GM21367 (cell line): ENCODE measurements around the gene PGK2.
"Not testable (repeated sequence)": the region's sequence is repeated elsewhere in the genome, so short reads cannot be mapped to it uniquely, and the experiment has no call there.

ENCODE experiments used
- ATAC-seq: cut with Tn5 transposase; IDR thresholded peaks from one replicate; pipeline ENCODE4 v1.9.1; 2021; ENCODE audit not compliant: unreplicated experiment

The PGK2 gene

DNA sequence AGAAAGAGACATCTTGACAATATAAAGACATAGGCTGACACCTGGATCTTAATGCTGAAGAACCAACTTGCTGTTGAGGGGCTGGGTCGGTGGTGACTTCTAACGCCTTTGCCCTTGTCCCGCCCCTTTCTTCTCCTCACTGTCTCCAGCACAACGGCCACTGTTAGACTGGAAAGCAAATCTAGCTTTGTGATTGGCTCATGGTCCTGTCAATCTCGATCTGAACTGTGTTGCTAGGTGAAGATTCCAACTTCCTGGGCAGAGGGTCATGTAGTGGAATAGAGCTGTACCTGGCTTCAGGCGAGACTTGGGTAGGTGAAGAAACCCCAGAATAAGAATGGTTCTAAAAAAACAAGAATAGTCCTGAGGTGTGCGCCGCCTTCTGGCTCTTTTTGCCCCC, at the start of gene PGK2:
TSS of gene PGK2 (minus strand) at position 110 of the 400 bp plus-strand sequence. CDS start at position 12, 98 bp downstream.
- no peak for ATAC-seq

DNA sequence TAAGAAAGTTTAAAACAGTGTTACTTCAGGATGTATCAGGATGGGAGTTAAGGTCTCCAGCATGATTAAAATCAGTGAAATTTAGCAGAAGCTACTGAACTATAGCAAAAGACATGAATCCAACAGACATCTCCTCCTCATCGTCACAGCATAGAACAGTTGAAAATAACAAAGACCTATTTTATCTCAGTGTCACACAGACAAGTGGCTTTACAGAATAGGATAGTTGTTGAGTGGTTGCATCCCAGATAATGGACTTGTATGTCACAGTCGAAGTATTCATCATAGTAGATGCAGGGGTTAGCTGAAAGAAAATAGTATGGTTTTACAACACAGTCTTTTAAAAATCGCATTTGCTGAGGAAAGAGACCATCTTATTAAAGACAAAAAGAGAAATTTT, 48.1 kb upstream of the PGK2 start:
- no peak for ATAC-seq

DNA sequence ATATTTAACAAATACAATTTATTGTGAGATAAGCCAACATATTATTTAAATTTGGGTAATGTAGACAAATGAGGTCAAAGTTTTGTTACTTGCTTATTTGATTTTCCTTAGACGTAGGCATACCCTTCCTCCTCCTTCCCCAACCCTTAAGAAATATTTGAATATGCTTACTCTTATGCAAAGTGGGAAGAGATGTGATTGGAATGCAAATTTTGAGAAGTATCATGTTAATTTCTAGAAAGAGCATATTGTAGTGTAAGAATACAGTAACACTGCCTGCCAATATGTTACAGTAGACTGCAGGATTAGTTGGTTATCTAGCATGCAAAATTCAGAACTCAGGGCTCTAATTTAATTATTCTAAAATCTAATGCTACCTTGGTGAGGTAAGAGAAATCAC, 46.3 kb upstream of the PGK2 start:
- ATAC-seq = no peak

DNA sequence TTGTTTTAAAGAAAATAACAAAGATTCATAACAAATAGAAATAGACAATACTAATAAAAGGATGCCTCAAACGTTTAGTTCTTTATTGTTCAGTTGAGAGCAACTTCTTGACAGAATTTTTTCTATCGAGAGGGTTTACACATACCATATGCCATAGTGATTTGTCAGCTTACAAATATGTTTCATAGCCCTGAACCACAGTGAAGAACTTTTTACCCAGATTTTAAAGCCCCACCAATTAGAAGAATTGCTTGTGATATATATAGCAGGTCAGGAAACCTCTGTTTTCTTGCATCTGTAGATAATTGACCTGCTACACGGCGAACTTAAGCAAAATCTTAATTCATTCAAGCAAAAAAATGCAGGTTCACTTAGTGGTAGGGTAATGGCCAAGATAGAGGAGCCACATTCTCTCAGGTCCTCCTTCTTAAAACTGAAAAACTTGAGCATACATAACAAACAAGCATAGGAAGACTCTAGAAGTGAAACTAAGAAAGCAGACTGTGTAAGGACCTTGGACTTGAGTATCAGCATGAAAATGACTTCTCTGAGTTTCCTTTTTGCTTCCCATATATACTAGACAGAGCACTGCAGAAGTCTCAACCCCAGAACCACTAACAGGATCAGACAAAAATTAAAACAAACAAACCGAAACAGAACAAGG, 39.8 kb upstream of the PGK2 start:
- ATAC-seq = peak; percentile 94

DNA sequence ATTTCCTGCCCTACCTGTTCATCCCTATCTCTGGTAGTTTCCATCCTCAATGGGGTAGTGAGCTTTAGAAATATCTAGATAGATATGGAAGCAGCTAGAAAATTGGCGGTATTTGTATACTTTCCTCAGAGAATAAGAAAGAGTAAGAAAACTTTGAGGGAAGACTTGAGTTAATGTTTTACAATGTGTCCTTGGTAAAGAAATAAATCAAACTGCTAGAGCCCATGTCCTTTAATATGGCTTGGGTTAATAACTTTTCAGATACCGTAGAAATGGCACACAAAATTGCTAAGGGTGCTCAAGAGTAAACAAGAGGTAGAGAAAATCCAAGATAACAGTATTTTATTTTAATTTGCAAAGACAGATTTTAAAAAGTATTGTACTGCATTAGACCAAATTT, 28.1 kb upstream of the PGK2 start:
- no peak for ATAC-seq

DNA sequence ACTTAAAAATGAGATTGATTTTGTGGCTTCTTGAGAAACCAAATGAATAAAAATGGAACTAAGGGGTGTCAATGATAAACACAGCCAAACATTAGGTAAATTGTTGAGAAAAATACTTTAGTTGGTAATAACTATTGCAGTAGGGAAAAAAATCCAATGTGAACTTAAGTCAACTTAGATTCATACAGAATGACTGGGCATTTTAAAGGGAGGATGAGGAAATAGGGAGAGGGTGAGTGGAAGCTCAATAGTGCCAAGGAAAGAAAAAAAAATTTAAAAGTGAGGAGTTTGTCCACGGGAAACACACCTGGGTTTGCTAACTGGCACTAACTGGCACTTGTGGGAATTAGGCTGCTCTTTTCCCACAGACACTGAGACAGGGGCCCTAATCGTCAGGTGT, 26.2 kb upstream of the PGK2 start:
- ATAC-seq = no peak

DNA sequence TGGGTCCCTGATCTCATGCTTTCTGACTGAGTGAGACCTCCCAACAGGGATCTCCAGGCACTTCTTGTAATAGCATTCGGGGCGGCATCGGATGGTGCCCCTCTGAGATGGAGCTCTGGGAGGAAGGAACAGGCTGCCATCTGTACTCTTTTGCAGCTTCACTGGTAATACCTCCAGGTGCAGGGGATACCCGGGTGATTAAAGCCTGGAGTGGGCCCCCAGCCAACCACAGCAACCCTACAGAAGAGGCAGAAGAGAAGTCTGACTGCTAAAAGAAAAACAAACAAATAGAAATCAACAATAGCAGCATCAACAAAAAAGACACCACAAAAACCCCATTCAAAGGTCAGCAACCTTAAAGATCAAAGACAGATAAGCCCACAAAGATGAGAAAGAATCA, 19.1 kb upstream of the PGK2 start:
- ATAC-seq = no peak

DNA sequence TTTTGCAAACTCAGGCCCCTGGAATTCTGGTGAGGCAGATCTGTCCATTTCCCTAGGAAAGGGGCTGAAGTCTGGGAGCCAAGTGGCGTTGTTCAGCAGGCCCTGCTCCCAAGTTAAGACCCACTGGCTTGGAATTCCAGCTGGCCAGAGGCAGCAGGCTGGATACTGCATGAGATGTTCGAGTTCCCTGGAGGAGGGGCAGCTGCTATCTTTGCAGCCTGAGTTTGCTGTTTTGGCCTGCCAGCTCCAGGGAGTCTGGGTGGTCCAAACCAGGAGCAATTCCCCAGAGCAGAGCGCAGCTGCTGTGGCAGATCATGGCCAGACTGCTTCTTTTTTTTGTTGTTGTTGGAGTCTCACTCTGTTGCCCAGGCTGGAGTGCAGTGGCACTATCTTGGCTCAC, 18.2 kb upstream of the PGK2 start:
- ATAC-seq = no peak

DNA sequence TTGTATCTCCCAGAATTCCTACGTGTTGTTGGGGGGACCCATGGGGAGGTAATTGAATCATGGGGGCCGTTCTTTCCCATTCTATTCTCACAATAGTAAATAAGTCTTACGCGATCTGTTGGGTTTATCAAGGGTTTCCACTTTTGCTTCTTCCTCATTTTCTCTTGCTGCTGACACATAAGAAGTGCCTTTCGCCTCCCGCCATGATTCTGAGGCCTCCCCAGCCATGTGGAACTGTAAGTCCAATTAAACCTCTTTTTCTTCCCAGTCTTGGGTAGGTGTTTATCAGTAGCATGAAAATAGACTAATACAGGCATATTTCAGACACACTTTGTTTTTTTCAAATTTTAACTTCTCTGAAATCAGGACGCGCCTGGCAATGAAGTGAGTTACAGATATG, 14.4 kb upstream of the PGK2 start:
- ATAC-seq = no peak

DNA sequence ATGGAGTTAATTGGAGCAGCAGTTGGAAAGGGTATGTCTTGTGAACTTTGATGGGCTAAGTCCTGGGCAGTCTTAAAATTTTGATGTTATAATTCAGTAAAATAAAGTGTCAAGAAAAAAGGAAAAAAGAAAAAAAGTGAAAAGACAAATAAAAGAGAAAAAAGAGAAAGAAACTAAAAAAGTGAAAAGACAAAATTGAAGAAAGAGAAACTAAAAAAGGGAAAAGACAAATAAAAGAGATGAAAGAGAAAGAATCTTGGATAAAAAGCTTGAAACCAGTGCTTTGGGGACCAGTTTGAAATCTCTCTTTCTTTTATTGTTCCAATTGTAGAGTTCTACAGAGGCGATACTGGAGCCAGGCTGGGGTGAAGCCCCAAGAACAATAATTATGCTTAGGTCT, 12.0 kb upstream of the PGK2 start:
- no peak for ATAC-seq

DNA sequence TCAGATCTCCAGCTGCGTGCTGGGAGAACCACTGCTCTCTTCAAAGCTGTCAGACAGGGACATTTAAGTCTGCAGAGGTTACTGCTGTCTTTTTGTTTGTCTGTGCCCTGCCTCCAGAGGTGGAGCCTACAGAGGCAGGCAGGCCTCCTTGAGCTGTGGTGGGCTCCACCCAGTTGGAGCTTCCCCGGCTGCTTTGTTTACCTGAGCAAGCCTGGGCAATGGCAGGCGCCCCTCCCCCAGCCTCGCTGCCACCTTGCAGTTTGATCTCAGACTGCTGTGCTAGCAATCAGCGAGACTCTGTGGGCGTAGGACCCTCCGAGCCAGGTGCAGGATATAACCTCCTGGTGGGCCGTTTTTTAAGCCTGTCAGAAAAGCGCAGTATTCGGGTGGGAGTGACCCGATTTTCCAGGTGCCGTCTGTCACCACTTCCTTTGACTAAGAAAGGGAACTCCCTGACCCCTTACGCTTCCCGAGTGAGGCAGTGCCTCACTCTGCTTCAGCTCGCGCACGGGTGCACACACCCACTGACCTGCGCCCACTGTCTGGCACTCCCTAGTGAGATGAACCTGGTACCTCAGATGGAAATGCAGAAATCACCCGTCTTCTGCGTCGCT, 9.9 kb upstream of the PGK2 start:
- ATAC-seq = not testable (repeated sequence)

DNA sequence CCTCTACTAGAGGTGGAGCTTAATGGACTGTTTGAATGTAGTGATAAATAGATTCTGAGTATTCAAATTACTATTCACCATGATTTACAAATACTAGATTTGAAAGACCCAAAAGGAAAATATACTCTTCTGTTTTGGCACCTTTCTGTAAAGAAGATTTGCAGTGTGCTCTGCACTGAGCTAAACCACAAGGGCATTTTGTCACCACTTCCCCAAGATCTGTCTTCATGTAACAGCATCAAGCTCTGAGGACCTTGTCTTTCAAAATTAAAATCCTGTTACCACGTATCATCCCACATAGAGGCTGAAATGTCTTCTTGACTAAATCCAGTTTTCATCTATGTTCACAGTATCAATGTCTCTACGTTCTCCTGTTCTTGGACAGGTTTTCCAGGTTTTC, 3.3 kb upstream of the PGK2 start:
- ATAC-seq = no peak

DNA sequence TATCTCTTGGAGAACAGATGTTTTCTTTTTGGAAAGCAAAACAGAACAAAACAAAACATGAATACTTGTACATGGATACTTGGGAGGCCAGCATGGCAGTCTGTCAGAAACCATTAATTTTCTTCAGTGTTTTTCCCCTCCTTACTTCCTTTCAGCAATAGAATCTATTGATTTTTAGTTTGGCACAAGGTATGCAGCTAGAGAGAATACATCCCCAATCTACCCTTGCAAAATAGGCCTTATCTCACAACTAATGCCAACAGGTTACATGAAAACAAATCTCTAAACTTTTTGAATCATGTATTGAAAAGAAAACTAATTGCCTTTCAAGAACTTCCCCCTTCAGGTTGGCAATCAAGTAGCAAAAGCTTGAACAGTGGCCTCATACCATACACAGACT, 2.8 kb downstream of the PGK2 start:
- no peak for ATAC-seq

DNA sequence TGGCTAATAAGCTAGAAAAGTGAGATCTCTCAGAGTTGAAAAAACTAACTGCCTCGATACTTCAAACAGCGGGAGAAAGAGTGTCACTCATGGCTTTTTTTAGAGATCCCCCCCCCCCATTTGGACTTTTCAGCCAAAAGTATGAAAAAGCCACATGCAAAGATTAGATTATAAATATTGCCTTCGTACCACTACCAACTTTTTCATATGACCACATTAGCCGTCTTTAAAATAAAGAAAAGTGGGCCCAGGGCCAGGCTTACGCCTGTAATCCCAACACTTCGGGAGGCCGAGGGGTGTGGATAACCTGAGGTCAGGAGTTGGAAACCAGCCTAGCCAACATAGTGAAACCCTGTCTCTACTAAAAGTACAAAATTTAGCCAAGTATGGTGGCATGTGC, 4.4 kb downstream of the PGK2 start:
- ATAC-seq = no peak

DNA sequence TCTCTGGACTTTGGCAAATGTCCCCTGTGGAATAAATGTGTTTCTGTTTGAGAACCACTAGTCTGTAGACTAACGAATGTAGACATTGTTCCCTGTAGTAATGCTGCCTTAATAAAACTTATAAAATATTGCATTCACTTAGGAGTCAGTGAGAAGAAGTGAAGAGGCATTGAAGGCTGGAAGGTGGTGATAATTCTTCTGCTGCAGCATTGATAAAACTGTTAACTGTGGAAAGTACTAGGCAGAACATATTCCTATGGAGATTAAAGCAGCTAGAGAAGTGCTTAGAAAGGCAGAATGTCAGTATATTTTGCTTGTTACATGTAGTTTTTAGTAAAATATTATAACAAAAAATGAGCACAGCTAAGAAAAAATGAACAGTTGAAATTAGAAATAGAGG, 4.8 kb downstream of the PGK2 start:
- no peak for ATAC-seq

DNA sequence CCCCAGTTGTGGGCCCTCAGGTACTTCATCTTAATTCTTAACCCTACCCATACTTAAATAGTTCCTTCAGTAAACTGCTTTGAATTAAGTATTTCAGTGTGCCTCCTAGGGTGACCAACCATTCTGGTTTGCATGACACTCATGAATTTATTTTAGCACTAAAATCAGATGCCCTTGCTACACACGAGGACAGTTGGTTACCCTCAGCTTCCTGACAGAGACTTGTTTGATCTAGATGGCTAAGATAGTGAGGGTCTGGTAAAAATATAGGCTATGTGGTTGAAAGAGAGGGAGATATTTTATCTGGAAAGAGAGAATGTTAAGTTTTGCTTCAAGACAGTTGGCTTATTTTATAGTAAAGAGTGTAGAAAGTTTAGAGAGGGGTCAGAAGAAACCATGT, 10.6 kb downstream of the PGK2 start:
- ATAC-seq = no peak

DNA sequence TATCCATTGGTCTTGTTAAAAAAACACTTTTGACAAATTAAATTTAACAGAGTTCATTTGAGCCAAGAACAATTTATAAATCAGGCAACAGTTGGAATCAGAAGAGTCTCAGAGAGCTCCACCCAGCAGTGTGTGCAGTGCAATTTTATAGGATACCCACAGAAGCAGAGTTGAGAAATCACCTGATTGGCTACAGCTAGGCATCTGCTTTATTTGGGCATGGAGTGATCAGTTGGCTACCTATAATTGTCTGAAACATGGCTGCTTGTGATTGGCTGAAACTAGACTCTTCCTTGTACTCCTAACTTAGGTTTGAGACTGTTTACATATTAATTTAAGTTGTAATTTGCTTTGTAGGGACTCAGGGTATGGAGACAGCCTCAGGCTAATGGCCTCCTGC, 12.0 kb downstream of the PGK2 start:
- ATAC-seq = no peak

DNA sequence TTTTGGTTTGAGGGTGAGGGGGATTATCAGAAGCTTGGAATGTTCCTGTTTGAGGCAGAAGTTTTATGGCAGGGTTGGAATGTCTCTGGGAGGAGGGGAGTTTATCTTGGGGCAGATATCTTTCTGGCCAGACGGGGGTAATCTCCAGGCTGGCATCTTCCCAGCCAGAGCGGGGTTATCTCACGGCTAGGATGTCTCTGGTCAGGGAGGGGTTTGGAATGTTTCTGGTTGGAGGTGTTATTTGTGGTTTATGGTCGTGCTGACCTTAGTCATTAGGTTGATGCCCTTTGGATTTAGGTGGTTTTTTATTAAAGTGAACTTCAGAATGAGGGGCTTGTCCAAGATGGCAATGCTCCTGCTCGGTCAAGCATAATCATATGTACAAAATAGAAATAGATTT, 14.8 kb downstream of the PGK2 start:
- ATAC-seq = no peak

DNA sequence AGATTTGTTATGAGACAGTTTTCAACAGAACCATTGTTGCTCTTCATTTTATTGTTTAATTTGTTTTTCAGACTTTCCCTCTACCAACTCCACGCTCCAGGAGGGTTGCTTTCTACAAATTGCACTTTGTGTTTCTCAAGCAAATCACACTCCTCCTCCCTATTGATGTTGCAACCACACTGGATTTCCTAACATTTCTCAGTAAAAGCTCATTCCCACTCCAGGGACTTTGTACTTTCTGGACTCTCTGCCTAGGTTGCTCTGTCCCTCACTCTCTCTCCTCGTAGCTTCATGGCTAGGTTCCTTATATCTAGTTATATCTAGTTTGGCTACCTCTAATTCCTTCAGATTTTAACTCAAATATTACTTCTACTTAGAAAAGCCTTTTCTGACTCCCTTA, 20.3 kb downstream of the PGK2 start:
- ATAC-seq = no peak

DNA sequence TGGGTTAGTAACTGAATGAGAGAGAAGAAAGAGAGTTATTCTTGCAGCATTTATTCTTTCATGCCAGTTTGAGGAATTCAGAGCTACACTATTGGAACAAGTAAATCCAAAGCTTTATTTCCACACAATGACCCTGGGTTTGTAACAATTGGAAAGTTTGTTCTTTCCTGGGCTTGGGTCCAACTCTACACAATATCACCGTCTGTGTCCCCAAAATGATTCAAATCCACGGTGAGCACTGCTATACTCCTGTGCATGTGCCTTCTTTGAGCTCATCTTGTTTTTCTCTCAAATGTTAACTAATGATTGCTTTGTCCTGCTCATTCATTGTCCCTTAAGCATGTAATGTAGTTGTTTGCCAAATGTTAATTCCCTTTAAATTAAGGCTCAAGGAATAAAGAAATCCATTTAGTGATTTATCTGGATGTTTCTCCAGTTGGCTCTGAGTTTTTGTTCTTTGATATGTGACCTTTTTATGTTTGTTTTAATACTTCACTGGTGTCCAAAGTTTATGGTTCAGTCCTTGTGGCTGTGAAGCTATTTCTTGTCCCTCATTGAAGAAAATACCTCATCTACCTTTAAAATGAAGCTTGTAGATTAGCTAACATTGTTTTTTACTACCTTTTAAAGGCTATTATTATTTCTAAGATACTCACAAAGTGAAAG, 22.4 kb downstream of the PGK2 start:
- ATAC-seq = no peak

DNA sequence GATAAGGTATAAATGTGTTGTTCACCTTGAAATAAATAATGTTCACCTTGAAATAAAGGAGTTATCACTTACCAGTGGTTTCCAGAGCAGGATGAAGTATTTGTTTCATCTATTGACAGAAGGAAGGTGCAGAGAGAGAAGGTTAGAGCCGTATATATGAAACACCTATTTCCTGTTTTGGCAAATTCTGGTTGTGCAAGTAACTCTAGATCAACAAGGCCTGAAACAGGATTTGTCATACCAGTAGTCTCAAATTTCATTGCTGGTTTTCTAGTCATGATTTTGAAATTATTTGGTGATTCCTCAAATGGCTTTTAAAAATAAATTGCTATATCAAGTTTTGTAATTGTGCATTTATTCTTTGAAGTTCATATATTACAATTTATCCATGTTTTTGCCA, 42.8 kb downstream of the PGK2 start, which contains the start of gene CRISP3:
TSS of gene CRISP3 (minus strand) at position 130 of the 400 bp plus-strand sequence. CDS start at position 109, 21 bp downstream.
- ATAC-seq = no peak

DNA sequence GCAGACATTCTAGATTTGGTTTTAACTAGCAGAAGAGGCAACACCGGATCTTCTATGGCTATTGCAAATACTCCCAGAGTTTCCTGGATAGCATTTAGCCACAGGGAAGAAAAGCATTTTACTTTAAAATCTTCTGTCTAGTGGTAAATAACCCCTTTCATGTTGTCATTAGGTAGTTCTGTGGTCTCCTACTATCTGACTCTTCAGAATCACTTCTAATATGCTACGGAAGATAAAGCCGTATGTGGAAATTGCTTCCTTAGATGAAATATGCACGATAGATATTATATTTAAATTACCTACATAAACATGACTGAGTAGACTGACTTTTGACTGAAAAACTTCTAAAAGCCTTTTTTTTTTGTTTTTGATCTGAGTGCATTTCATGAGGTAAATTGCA, 43.7 kb downstream of the PGK2 start:
- no peak for ATAC-seq
